Endometrial microvascular endothelial cells (primary cell): Measurements from ENCODE around the gene AMER2. TPM values are rescaled to one million over a fixed set of nuclear protein-coding genes. Genes with fewer than 3 reads are reported as not detected.

Experiments used
- in situ Hi-C: cut with HindIII; loops from 2 replicates; pipeline ENCODE4 v1.10.0; 2017; ENCODE audit warnings: low sequenced_read_pairs, low pct_unique_long_range_greater_than_20kb; ENCODE audit errors: inconsistent ontology term
- total RNA-seq: library from RNA; depleted of rRNA; stranded (reverse); fragments of >200 nt; gene quantifications from one replicate; pipeline ENCODE4 v1.2.3, GENCODE V29; 2015; ENCODE audit errors: inconsistent ontology term

Gene AMER2
- total RNA-seq, 1 donor from 2014 or later: not detected

DNA sequence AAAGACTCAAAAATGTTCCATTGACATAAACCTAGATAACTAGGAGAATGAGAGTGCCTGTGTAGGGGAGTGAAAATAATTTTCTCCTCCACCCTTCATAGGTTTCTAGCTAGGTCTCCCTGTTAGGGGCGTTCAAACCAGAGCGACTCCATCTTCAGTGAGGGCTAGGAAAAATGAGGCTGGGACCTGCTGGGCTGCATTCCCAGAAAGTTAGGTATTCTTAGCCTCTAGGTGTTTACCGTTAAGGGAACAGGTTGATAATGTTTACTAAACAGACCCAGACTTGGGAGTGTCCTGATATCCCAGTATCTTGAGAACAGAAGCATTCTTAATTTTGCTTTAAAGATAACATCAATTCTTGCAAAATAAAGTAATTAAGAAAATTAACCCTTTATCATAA, 56.0 kb downstream of the AMER2 start:
- in situ Hi-C loops: no loop called here

- in situ Hi-C loops: no loop called here
These were observed 57.9 kb downstream of the AMER2 start for GRCh38 chr13:25114220-25114619.

DNA sequence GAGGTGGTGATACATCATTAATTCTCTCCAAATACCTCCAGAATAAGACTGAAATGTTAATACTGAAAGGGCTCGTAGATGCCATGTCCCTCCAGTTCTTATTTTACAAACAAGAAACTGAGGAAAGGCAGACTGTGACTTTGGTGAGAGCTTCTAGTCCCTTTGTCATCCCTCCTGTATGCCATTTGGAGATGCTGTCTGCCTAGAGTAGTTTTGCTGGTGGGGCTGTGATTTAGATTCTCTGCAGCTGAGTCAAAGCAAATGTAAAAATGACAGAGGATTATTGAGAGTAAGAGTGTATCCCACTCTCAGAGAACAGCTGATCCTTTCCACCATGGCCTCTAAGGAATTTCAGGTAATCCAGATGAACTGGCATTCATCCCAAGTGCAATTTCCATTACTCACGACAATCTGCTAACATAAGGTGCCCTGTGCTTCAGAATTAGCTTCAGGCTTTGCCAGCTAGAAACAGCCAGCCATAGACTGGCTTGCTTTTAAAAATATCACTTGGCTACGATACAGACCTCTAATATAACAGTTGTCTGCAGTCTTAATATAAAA, 59.3 kb downstream of the AMER2 start:
- in situ Hi-C loops: no loop called here

Other genes with a start within 250 kb of the AMER2 start
- gene PABPC3, start 76.2 kb downstream of the AMER2 start, total RNA-seq: not detected
- gene MTMR6, start 115.2 kb upstream of the AMER2 start, total RNA-seq: 24.4 TPM
- 40.8 TPM for gene NUP58, start 129.3 kb upstream of the AMER2 start, total RNA-seq
- gene ATP8A2, start 199.7 kb upstream of the AMER2 start, total RNA-seq: not detected